Liver (tissue), 3 donors: ENCODE data around the gene ADGRL4.

Experiments used
- CTCF ChIP-seq: fragments of 150-350 bp; IDR thresholded peaks from 2 replicates; pipeline ENCODE4 v1.5.1; 2017; ENCODE audit warnings: improper control_type of control experiment, low read depth, low read length; ENCODE audit not compliant: missing input control
- HNF4A ChIP-seq, 2 donors: conservative IDR thresholded peaks; 2 replicates each; pipeline ENCODE4 v1.6.1; 2016; ENCODE audit warnings: antibody characterized with exemption in 2 of 2, mild to moderate bottlenecking in 2 of 2
- JUND ChIP-seq, 2 donors: IDR thresholded peaks; 2 replicates each; pipeline ENCODE4 v1.6.1; 2016; ENCODE audit warnings: antibody characterized with exemption in 2 of 2
- MAX ChIP-seq: IDR thresholded peaks from 2 replicates; pipeline ENCODE4 v1.6.1; 2016; ENCODE audit warnings: antibody characterized with exemption
- RAD21 ChIP-seq, 2 donors: IDR thresholded peaks; 2 replicates each; pipeline ENCODE4 v1.6.1; 2016; ENCODE audit warnings: antibody characterized with exemption in 2 of 2, mild to moderate bottlenecking in 2 of 2
- RXRA ChIP-seq, 2 donors: IDR thresholded peaks; 2 replicates each; pipeline ENCODE4 v1.6.1; 2017 to 2018; ENCODE audit warnings: antibody characterized with exemption in 2 of 2, mild to moderate bottlenecking in 1 of 2
- SP1 ChIP-seq: IDR thresholded peaks from 2 replicates; pipeline ENCODE4 v1.6.1; 2018; ENCODE audit warnings: antibody characterized with exemption, mild to moderate bottlenecking
- TAF1 ChIP-seq: conservative IDR thresholded peaks from 2 replicates; pipeline ENCODE4 v1.6.1; 2016; ENCODE audit warnings: antibody characterized with exemption, mild to moderate bottlenecking
- YY1 ChIP-seq: IDR thresholded peaks from 2 replicates; pipeline ENCODE4 v1.6.1; 2016; ENCODE audit warnings: antibody characterized with exemption, mild to moderate bottlenecking
- donor health status: healthy.
- donor health status: healthy.

GRCh38 chr1:79055856-79056255 is 49.3 kb upstream of the ADGRL4 start:
- TF ChIP-seq CTCF (no peak), SP1 (no peak), HNF4A (conservative IDR thresholded peaks at IDR 0.05) (no peak), MAX (no peak), RXRA (IDR thresholded peaks at IDR 0.05) (no peak), YY1 (no peak), JUND (IDR thresholded peaks at IDR 0.05) (no peak), RAD21 (IDR thresholded peaks at IDR 0.05) (no peak), TAF1 (no peak)
